ENCODE measurements around the gene IFNW1. TPM values are rescaled to one million over a fixed set of nuclear protein-coding genes. Genes with fewer than 3 reads are reported as not detected.
"Not testable (repeated sequence)": the region's sequence is repeated elsewhere in the genome, so short reads cannot be mapped to it uniquely, and the experiment has no call there.

The IFNW1 gene
- not detected in 2 replicates for total RNA-seq (2014; rRNA removed; shearing (Covaris generic))

GRCh38 chr9:21141427-21141882 is at the start of gene IFNW1:
Gene IFNW1 (minus strand): TSS chr9:21141832. CDS start chr9:21141570, 262 bp downstream.
- Histone ChIP-seq H3K4me3 (no peak within 1 kb of the TSS), H3K9me3 (replicated peaks) (no peaks in the 10 kb centered on the region), H3K4me1 (replicated peaks) (no peaks in the 10 kb centered on the region), H3K27me3 (replicated peaks) (no peaks in the 10 kb centered on the region), H3K27ac (no peak within 1 kb of the TSS), H3K36me3 (no peaks in the 10 kb centered on the region)
- no peak for DNase-seq (ENCODE audit: low read depth in 1 of 2, low spot score in 2 of 2)

GRCh38 chr9:21187487-21187886 is 45.9 kb upstream of the IFNW1 start, which contains the start of gene IFNA4:
Gene IFNA4 (minus strand): TSS chr9:21187587. CDS start chr9:21187531, 56 bp downstream.
- not testable (repeated sequence) for DNase-seq (ENCODE audit: low read depth in 1 of 2, low spot score in 2 of 2); H3K36me3 ChIP-seq

GRCh38 chr9:21182810-21183736 is 41.4 kb upstream of the IFNW1 start:
- H3K27ac ChIP-seq; H3K9me3 ChIP-seq (replicated peaks); DNase-seq (ENCODE audit: low read depth in 1 of 2, low spot score in 2 of 2); H3K4me3 ChIP-seq; H3K4me1 ChIP-seq (replicated peaks); H3K36me3 ChIP-seq; H3K27me3 ChIP-seq (replicated peaks): not testable (repeated sequence)

More at GRCh38 chr9:21187487-21187886, 45.9 kb upstream of the IFNW1 start, which contains the start of gene IFNA4:
- not testable (repeated sequence) for H3K4me1 ChIP-seq (replicated peaks); H3K4me3 ChIP-seq; H3K27me3 ChIP-seq (replicated peaks); H3K9me3 ChIP-seq (replicated peaks); H3K27ac ChIP-seq

- Histone ChIP-seq H3K36me3 (no peaks in the 10 kb centered on the region), H3K27ac (no peak overlapping the region), H3K4me3 (no peak overlapping the region), H3K27me3 (replicated peaks) (no peaks in the 10 kb centered on the region), H3K4me1 (replicated peaks) (no peaks in the 10 kb centered on the region), H3K9me3 (replicated peaks) (no peaks in the 10 kb centered on the region)
- no peak for DNase-seq (ENCODE audit: low read depth in 1 of 2, low spot score in 2 of 2)
Observed at GRCh38 chr9:21174671-21175070, 33.0 kb upstream of the IFNW1 start.

- no peaks in the 10 kb centered on the region for H3K27me3 ChIP-seq (replicated peaks)
- no peak overlapping the region for H3K27ac ChIP-seq
Observed at GRCh38 chr9:21172156-21172555, 30.5 kb upstream of the IFNW1 start.

GRCh38 chr9:21171351-21171750 is 29.7 kb upstream of the IFNW1 start:
- H3K27ac ChIP-seq, result no peak overlapping the region
- H3K4me1 ChIP-seq (replicated peaks), result no peaks in the 10 kb centered on the region
- DNase-seq (ENCODE audit: low read depth in 1 of 2, low spot score in 2 of 2), result no peak
- no peaks in the 10 kb centered on the region for H3K36me3 ChIP-seq
- H3K4me3 ChIP-seq, result no peak overlapping the region
- no peaks in the 10 kb centered on the region for H3K27me3 ChIP-seq (replicated peaks)
- no peaks in the 10 kb centered on the region for H3K9me3 ChIP-seq (replicated peaks)

More at GRCh38 chr9:21172156-21172555, 30.5 kb upstream of the IFNW1 start:
- Histone ChIP-seq H3K4me3 (no peak overlapping the region), H3K9me3 (replicated peaks) (no peaks in the 10 kb centered on the region), H3K4me1 (replicated peaks) (no peaks in the 10 kb centered on the region), H3K36me3 (no peaks in the 10 kb centered on the region)
- DNase-seq (ENCODE audit: low read depth in 1 of 2, low spot score in 2 of 2), result no peak

- H3K27me3 ChIP-seq (replicated peaks); H3K4me1 ChIP-seq (replicated peaks); H3K9me3 ChIP-seq (replicated peaks); DNase-seq (ENCODE audit: low read depth in 1 of 2, low spot score in 2 of 2); H3K27ac ChIP-seq; H3K36me3 ChIP-seq; H3K4me3 ChIP-seq: not testable (repeated sequence)
Observed at GRCh38 chr9:21166560-21166959, 24.9 kb upstream of the IFNW1 start, which contains the start of gene IFNA21. Gene IFNA21 (minus strand): TSS chr9:21166660. CDS start chr9:21166612, 48 bp downstream.

GRCh38 chr9:21165516-21165915 is 23.9 kb upstream of the IFNW1 start:
- no peak for DNase-seq (ENCODE audit: low read depth in 1 of 2, low spot score in 2 of 2)
- Histone ChIP-seq H3K36me3 (no peaks in the 10 kb centered on the region), H3K9me3 (replicated peaks) (no peaks in the 10 kb centered on the region), H3K27me3 (replicated peaks) (no peaks in the 10 kb centered on the region), H3K4me1 (replicated peaks) (no peaks in the 10 kb centered on the region), H3K27ac (no peak overlapping the region), H3K4me3 (no peak overlapping the region)

- Histone ChIP-seq H3K4me1 (replicated peaks) (no peaks in the 10 kb centered on the region), H3K4me3 (no peak overlapping the region), H3K9me3 (replicated peaks) (no peaks in the 10 kb centered on the region), H3K27me3 (replicated peaks) (no peaks in the 10 kb centered on the region), H3K27ac (no peak overlapping the region), H3K36me3 (no peaks in the 10 kb centered on the region)
- DNase-seq (ENCODE audit: low read depth in 1 of 2, low spot score in 2 of 2), result no peak
Observed at GRCh38 chr9:21160178-21160577, 18.5 kb upstream of the IFNW1 start.

- DNase-seq (ENCODE audit: low read depth in 1 of 2, low spot score in 2 of 2), result no peak
- Histone ChIP-seq H3K9me3 (replicated peaks) (no peaks in the 10 kb centered on the region), H3K4me3 (no peak overlapping the region), H3K36me3 (no peaks in the 10 kb centered on the region), H3K4me1 (replicated peaks) (no peaks in the 10 kb centered on the region), H3K27ac (no peak overlapping the region), H3K27me3 (replicated peaks) (no peaks in the 10 kb centered on the region)
Observed at GRCh38 chr9:21155501-21155900, 13.9 kb upstream of the IFNW1 start.

GRCh38 chr9:21154018-21154608 is 12.5 kb upstream of the IFNW1 start:
- H3K36me3 ChIP-seq, result no peaks in the 10 kb centered on the region
- no peaks in the 10 kb centered on the region for H3K9me3 ChIP-seq (replicated peaks)
- no peaks in the 10 kb centered on the region for H3K27me3 ChIP-seq (replicated peaks)
- H3K4me1 ChIP-seq (replicated peaks), result no peaks in the 10 kb centered on the region
- H3K4me3 ChIP-seq, result no peak overlapping the region
- no peak for DNase-seq (ENCODE audit: low read depth in 1 of 2, low spot score in 2 of 2)
- no peak overlapping the region for H3K27ac ChIP-seq

- Histone ChIP-seq H3K36me3 (no peaks in the 10 kb centered on the region), H3K4me3 (no peak overlapping the region), H3K27me3 (replicated peaks) (no peaks in the 10 kb centered on the region), H3K27ac (no peak overlapping the region), H3K4me1 (replicated peaks) (no peaks in the 10 kb centered on the region), H3K9me3 (replicated peaks) (no peaks in the 10 kb centered on the region)
- DNase-seq (ENCODE audit: low read depth in 1 of 2, low spot score in 2 of 2), result no peak
Observed at GRCh38 chr9:21153336-21154017, 11.8 kb upstream of the IFNW1 start.

- no peaks in the 10 kb centered on the region for H3K4me1 ChIP-seq (replicated peaks)
- DNase-seq (ENCODE audit: low read depth in 1 of 2, low spot score in 2 of 2), result no peak
- H3K9me3 ChIP-seq (replicated peaks), result no peaks in the 10 kb centered on the region
Observed at GRCh38 chr9:21144603-21145002, 3.0 kb upstream of the IFNW1 start.

More at GRCh38 chr9:21144603-21145002, 3.0 kb upstream of the IFNW1 start:
- Histone ChIP-seq H3K36me3 (no peaks in the 10 kb centered on the region), H3K27ac (no peak overlapping the region), H3K27me3 (replicated peaks) (no peaks in the 10 kb centered on the region), H3K4me3 (no peak overlapping the region)

All from SJSA1 (cell line).